ENCODE measurements around the gene NOTCH2NLA.
"Not testable (repeated sequence)": the region's sequence is repeated elsewhere in the genome, so short reads cannot be mapped to it uniquely, and the experiment has no call there.

The NOTCH2NLA gene

DNA sequence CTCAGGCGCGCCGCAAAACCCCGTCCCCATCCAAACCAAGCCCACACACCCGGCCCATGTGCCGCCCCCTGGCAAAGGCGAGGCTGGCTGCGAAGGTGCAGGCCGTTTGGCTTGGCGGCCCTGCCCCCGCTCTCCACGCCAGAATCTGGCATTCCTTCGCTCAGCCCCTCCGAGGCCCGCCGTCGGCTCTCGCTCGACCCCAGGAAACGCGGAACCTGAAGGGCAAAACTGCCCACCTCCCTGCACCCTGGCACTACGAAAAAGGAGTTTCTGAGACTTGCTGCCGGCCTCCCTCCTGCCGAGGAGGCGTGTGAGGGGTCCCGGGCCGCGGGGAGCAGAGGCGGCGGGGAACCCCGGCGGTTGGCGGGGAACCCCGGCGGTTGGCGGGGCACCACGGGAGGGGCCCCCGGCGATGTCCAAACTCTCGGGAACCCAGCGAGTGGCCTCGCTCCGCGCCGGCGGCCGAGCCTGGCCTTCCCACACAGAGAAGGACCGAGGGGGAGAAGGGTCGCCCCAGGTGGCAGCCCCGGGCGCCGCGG is 608 bp downstream of the NOTCH2NLA start:
- DNase-seq (ENCODE audit: low read depth): not testable (repeated sequence)
- peak overlapping the region; percentile 43 for H3K4me3 ChIP-seq (ENCODE audit: low read length)

DNA sequence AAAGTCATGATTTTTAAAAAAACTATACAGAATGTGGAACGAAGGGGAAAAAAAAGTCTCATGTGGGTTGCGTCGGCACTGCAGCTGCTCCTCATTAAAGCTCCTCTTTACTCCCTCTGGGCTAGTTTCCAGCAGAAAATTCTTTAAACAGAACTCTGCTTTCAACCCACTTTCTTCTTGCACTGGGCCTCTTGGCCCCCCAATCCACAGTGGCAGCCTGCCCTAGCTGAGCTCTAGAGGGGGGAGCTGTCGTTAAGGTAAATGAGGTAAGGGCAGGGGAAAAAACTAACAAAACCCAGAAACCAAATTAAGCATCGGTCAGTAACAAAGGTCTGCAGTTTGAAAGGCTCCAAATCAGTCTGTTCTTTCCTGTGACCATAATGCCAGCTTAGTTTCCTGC is 54.3 kb downstream of the NOTCH2NLA start:
- H3K4me3 ChIP-seq (ENCODE audit: low read length); DNase-seq (ENCODE audit: low read depth): not testable (repeated sequence)

DNA sequence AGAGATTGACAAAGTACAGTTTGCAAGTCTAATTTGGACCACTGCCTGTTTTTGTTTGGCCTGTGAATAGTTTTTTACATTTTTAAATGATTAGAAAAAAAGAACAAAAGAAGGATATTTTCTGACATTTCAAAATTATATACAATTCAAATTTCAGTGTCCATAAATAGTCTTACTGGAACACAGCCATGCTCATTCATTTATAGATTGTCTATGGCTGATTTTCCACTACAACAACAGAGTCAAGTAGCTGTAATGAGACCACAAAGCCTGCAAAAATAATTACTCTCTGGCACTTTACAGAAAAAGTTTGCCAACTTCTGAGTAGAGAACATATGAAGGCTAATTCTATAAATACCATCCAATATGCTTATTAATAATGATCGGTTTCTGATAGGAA is 61.1 kb downstream of the NOTCH2NLA start:
- not testable (repeated sequence) for DNase-seq (ENCODE audit: low read depth); H3K4me3 ChIP-seq (ENCODE audit: low read length)

DNA sequence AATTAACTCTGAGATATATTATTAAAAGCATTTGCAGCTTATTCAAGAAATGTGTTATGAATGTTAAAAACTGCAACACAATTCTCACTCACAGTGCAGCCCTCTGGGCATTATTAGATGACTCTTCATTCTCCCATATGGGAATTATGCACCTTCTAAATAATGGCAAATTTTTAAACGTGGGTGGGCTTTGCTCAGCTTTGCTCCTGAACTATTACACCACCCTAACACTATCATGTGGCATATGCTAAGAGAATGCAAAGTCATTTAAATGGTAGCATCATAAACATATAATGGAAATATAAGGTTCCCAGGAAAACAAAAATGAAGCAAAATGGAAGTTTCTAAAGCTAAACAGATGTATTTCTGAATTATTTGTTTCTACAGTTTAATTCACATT is 61.5 kb downstream of the NOTCH2NLA start:
- not testable (repeated sequence) for H3K4me3 ChIP-seq (ENCODE audit: low read length); DNase-seq (ENCODE audit: low read depth)

DNA sequence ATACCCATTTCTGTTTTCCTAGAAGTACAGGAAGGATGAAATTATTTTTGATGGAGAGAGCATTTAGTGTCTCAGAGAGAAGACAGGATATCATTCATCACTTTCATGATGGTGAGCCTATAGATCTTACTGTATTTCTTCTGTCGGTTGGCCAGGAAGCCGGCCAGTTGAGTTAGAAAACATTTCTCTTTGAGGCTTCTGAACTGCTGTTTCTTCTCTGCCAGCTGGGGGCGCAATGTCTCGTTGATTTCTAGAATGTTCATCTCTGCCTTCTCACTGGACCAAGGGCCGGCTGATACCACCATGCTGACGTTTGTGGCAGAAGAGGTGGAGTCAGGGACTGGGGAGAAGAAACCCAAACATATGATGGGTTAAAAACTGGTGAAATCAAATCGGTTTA is 84.4 kb downstream of the NOTCH2NLA start, which contains the start of gene NBPF10:
TSS of gene NBPF10 (minus strand) at position 340 of the 400 bp plus-strand sequence. CDS start at position 305, 35 bp downstream.
- DNase-seq (ENCODE audit: low read depth); H3K4me3 ChIP-seq (ENCODE audit: low read length): not testable (repeated sequence)

Data from AG10803 (cell line).